GM12873 (cell line): Measurements from ENCODE around the gene RPA4.

Experiments used
- CTCF ChIP-seq: IDR thresholded peaks from 2 replicates; pipeline ENCODE4 v1.5.1; 2012; ENCODE audit warnings: low read depth, mild to moderate bottlenecking, moderate library complexity, low read length, control low read depth; ENCODE audit not compliant: insufficient read depth; ENCODE audit errors: missing control alignments

Gene RPA4

GRCh38 chrX:96846841-96847240 lies 36.9 kb upstream of the RPA4 start:
- no peak for TF ChIP-seq CTCF

GRCh38 chrX:96861218-96861617 lies 22.5 kb upstream of the RPA4 start:
- no peak for TF ChIP-seq CTCF

GRCh38 chrX:96861661-96862060 lies 22.0 kb upstream of the RPA4 start:
- no peak for TF ChIP-seq CTCF

- TF ChIP-seq CTCF = no peak
Observed at GRCh38 chrX:96884027-96884426, 319 bp downstream of the RPA4 start.

GRCh38 chrX:96889726-96890125 lies 6.0 kb downstream of the RPA4 start:
- no peak for TF ChIP-seq CTCF

GRCh38 chrX:96906741-96907140 lies 23.0 kb downstream of the RPA4 start:
- TF ChIP-seq CTCF = no peak

- no peak for TF ChIP-seq CTCF
Observed at GRCh38 chrX:96907516-96908272, 24.0 kb downstream of the RPA4 start.

GRCh38 chrX:96909291-96909690 lies 25.6 kb downstream of the RPA4 start:
- no peak for TF ChIP-seq CTCF
